Measurements from ENCODE around the gene IHH. TPM values are rescaled to one million over a fixed set of nuclear protein-coding genes. Genes with fewer than 3 reads are reported as not detected.

Gene IHH
- total RNA-seq, 4 donors from 2014 or later: 0.48 TPM; not detected in 3

DNA sequence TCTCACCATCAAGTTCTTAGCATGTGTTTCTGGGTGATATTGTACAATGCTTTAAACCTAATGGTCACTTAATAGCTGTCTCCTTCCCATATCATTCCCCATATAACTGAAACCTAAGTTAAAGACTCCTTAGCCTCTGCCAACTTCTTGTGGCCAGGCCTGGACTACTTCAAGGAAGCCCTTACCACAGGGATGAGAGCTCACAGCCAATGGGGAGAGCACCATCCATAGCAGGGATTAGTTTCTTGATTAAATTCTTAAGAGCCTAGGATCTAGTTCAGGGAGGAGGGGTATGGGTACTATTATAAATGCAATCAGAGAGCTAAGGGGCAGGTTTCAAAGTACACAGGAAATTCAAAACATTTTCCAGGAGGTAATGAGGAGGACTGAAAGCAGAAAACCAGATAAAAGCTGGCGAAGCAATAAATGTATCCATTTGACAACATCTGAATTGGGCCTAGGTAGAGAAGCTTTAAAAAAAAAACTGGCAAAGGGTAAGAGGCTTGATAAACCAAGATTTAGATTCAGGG is 34.8 kb upstream of the IHH start:
- no peak for ATAC-seq (ENCODE audit: low FRiP score)
- no peak for DNase-seq (ENCODE audit: low spot score)
- TF ChIP-seq, protein P1, sequence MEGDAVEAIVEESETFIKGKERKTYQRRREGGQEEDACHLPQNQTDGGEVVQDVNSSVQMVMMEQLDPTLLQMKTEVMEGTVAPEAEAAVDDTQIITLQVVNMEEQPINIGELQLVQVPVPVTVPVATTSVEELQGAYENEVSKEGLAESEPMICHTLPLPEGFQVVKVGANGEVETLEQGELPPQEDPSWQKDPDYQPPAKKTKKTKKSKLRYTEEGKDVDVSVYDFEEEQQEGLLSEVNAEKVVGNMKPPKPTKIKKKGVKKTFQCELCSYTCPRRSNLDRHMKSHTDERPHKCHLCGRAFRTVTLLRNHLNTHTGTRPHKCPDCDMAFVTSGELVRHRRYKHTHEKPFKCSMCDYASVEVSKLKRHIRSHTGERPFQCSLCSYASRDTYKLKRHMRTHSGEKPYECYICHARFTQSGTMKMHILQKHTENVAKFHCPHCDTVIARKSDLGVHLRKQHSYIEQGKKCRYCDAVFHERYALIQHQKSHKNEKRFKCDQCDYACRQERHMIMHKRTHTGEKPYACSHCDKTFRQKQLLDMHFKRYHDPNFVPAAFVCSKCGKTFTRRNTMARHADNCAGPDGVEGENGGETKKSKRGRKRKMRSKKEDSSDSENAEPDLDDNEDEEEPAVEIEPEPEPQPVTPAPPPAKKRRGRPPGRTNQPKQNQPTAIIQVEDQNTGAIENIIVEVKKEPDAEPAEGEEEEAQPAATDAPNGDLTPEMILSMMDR (IDR thresholded peaks at IDR 0.05): no peak

DNA sequence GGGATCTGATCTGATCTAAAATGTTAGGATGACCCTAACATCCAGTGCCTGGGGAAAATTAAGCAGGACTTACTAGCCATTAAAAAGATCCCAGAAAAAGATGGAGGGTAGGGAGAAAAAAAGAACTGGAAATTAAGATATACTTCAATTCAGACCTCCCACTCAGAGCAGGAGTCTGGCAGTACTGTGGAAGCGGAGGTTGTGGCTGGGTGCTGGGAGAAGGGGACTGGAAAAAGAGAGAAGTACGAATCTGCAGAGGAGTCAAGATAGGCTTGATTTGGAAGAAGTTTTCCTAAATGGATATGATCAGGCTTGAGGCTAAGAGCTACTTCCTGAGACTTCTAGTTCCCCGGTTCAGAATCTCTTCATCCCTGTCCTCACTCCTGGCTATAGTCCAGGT is 33.5 kb upstream of the IHH start:
- no peak for ATAC-seq (ENCODE audit: low FRiP score)
- no peak for DNase-seq (ENCODE audit: low spot score)
- TF ChIP-seq, protein P1 (IDR thresholded peaks at IDR 0.05): no peak

DNA sequence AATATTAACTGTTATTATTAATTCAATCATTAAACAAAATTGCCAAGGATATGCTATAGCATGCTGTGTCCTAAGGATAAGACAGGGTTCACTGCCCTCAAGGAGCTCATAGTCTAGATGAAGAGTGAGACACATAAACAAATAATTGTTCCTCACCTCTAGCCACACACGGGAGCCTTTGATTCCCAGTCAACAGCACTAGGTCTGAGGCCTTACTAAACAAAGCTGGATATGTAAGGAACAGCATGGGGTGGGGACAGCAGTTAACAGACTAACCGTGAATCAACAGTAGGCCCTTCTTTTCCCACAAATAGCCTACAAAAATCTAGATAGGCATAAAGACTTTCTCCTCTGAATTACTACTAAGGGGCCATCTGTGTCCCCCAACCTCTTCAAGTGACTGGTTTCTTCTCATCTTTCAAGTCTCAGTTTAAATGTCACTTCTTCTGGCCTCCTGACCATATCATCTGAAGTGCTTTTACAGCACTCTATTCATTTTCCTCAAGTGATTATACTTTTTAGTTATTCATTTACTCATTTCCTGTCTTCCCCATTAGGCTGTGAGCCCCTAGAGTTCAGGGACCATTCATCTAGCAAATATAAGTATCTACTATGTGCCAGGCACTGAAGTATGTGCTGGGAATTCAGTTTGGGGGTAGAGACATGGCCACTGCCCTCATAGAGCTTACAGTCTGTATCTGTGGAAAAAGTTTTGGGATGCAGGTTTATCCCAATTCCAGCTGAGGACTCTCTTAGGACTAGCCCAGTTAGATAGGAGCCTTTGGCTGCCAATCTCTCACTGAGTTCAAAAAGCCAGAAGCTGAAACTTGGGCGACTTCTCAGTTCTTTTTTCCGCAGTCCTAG is 29.9 kb upstream of the IHH start:
- TF ChIP-seq, protein P1 (IDR thresholded peaks at IDR 0.05): no peak
- ATAC-seq (ENCODE audit: low FRiP score) (no peak), DNase-seq (ENCODE audit: low spot score) (no peak)

DNA sequence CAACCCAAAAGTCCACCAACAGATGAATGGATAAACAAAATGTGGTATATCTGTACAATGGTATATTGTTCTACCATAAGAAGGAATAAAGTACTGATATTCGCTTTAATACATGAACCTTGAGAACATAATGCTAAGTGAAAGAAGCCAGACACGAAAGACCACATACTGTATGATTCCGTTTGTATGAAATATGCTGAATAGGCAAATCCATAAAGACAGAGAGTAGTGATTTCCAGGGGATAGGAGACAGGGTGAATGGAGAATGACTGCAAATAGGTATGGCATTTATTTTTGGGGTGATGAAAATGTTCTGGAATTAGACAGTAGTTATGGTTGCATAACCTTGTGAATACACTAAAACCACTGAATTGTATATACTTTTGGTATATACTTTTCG is 28.6 kb upstream of the IHH start:
- no peak for DNase-seq (ENCODE audit: low spot score)
- ATAC-seq (ENCODE audit: low FRiP score): no peak
- TF ChIP-seq, protein P1 (IDR thresholded peaks at IDR 0.05): no peak

DNA sequence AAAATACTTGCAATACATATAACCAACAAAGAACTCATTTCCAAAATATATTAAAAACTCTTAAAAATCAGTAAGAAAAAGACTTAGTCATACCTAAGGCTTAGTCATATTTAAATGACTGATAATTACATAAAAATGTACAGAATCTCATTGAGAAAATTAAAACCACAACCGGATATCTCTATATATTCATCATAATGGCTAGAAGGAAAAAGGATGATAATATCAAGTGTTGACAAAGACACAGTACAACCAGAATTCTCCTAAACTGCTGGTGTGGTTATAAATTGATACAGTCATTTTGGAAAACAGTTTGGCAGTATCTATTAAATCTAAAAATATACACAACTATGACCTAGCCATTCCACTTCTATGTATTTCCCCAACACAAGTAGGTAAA is 27.1 kb upstream of the IHH start:
- TF ChIP-seq, protein P1 (IDR thresholded peaks at IDR 0.05): no peak
- no peak for DNase-seq (ENCODE audit: low spot score)
- no peak for ATAC-seq (ENCODE audit: low FRiP score)

DNA sequence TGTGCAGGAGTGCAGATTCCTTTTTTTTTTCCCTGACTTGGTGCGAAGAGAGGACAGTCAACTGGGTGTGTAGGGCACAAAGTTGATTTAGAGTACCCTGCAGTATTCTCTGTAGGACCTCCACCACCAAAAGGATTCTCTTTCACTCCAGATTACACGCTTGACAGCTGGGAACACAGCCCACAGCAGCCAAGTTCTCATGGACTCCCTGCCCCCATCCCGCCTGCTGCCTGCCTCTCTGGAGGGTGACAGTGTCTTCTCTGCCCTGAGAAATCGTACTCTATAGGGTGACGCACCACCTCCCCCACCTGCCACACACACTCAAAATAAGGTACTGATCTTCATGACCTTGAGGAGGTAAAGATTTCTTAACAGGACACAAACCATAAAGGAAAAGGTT is 26.6 kb upstream of the IHH start:
- ATAC-seq (ENCODE audit: low FRiP score): no peak
- no peak for DNase-seq (ENCODE audit: low spot score)
- TF ChIP-seq, protein P1 (IDR thresholded peaks at IDR 0.05): no peak

DNA sequence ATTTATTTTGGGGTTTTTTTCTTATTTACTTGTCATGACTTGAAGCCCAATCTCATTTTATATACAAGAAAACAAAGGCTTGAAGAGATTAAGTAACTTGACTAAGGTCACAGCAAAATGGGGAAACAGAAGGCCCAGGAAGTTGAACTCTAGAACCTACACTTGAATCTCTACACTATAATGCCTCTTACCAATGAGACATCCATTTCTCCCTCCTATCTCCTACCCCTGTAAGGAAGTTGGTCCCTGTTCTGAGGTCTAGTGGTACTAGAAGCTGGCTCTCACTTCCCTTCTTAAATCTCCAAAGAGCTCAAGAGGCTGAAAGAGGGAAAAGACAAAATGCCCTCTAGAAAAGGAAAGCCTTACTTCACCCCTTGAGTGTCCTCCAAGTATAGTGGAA is 25.5 kb upstream of the IHH start:
- DNase-seq (ENCODE audit: low spot score) (no peak), ATAC-seq (ENCODE audit: low FRiP score) (no peak)
- TF ChIP-seq, protein P1 (IDR thresholded peaks at IDR 0.05): no peak
